HEK293 (cell line): ENCODE results near the gene TP53AIP1.

ENCODE experiments used
- CTCF ChIP-seq: fragments of 450-650 bp; formaldehyde crosslinking; IDR thresholded peaks from 2 replicates; pipeline ENCODE4 v1.5.1; 2016; ENCODE audit warnings: missing biosample characterization, missing genetic modification characterization
- KLF8 ChIP-seq: fragments of 450-650 bp; formaldehyde crosslinking; IDR thresholded peaks from 2 replicates; pipeline ENCODE4 v1.5.1; 2016; ENCODE audit warnings: missing biosample characterization, missing genetic modification characterization
- MYNN ChIP-seq: fragments of 450-650 bp; formaldehyde crosslinking; IDR thresholded peaks from 2 replicates; pipeline ENCODE4 v1.5.1; 2016; ENCODE audit warnings: missing biosample characterization, missing genetic modification characterization, borderline replicate concordance
- PBX3 ChIP-seq: sonication (generic); formaldehyde crosslinking; IDR thresholded peaks from 2 replicates; pipeline ENCODE4 v1.8.1; 2022; ENCODE audit warnings: mild to moderate bottlenecking, moderate library complexity, missing genetic modification reagents
- REST ChIP-seq: fragments of 450-650 bp; formaldehyde crosslinking; IDR thresholded peaks from 2 replicates; pipeline ENCODE4 v1.5.1; 2016; ENCODE audit warnings: missing biosample characterization, missing genetic modification characterization
- TCF7L2 ChIP-seq: IDR thresholded peaks from 2 replicates; pipeline ENCODE4 v1.6.1; 2011; ENCODE audit warnings: low read depth, mild to moderate bottlenecking, inconsistent platforms, low read length, moderate library complexity, borderline replicate concordance
- ZNF16 ChIP-seq: fragments of 450-650 bp; formaldehyde crosslinking; IDR thresholded peaks from 2 replicates; pipeline ENCODE4 v1.5.1; 2016; ENCODE audit warnings: low read depth, missing biosample characterization, missing genetic modification characterization
- ZNF239 ChIP-seq: fragments of 450-650 bp; formaldehyde crosslinking; IDR thresholded peaks from 2 replicates; pipeline ENCODE4 v1.5.1; 2016; ENCODE audit warnings: missing biosample characterization, missing genetic modification characterization
- ZNF292 ChIP-seq: fragments of 450-650 bp; formaldehyde crosslinking; IDR thresholded peaks from 2 replicates; pipeline ENCODE4 v1.5.1; 2016; ENCODE audit warnings: low read depth, missing biosample characterization, missing genetic modification characterization, borderline replicate concordance
- ZNF501 ChIP-seq: fragments of 450-650 bp; formaldehyde crosslinking; IDR thresholded peaks from 2 replicates; pipeline ENCODE4 v1.5.1; 2016; ENCODE audit warnings: missing biosample characterization, missing genetic modification characterization
- ZNF548 ChIP-seq: fragments of 450-650 bp; formaldehyde crosslinking; IDR thresholded peaks from 2 replicates; pipeline ENCODE4 v1.5.1; 2016; ENCODE audit warnings: missing biosample characterization, missing genetic modification characterization

DNA sequence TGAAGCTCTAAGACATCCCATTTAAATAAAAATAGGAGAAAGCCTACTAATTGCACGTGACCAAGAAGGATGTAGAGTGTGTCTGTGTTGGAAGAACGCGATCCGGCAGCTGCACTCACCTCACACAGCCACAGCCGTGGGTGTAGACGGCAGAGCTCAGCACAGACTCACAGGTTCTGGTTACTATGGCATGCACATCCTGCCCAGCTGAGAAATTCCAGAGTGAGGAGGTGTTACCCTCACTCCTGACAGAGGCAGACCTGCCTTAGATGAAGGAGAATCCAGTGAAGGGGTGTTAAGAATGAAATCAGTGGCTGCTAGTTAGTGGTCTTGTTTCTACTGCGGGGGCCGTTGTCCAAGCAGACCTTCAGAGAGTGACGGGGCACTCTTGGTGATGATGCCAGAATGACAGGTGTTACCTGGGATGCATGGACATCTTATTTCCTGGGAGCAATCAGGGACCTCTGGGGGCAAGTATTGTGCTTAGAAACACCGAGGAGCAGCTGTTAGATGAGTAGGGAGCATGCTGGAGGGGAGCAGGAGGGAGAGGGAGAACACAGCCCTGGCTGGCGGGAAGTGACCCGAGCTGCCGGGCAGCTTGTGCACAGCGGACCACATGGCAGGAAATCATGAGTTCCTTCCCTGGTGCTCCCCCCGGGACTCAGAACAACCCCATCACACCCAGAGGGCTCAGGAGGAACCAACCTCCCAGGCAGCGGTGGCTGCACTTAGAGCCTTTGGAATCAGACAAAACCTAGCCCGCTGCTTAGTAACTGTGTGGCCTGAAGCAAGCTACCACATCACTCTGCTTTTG, 39.2 kb downstream of the TP53AIP1 start:
- TF ChIP-seq CTCF (tag by site-specific recombination) (no peak), ZNF501 (tag by site-specific recombination) (no peak), REST (tag by site-specific recombination) (no peak), ZNF239 (tag by site-specific recombination) (no peak), TCF7L2 (no peak), MYNN (no peak), KLF8 (tag by site-specific recombination) (no peak), PBX3 (no peak), ZNF16 (tag by site-specific recombination) (no peak), ZNF548 (no peak), ZNF292 (no peak)
